ENCODE results near the gene PREB. TPM values are rescaled to one million over a fixed set of nuclear protein-coding genes. Genes with fewer than 3 reads are reported as not detected.

The PREB gene
- total and polyA plus RNA-seq, 2 donors, result 41.3 to 56.9 TPM

- H3K9me3 ChIP-seq (ENCODE audit: control insufficient read depth in 2 of 2, insufficient read depth in 1 of 2, low read length in 1 of 2), result no peaks in the 10 kb centered on the region
- peaks cover 28 to 65% of the 10 kb centered on the region in 2 donors for H3K4me1 ChIP-seq (ENCODE audit: control insufficient read depth in 2 of 2, insufficient read depth in 2 of 2, low read length in 2 of 2)
- DNase-seq (ENCODE audit: low read depth in 6 of 9, low spot score in 9 of 9), result no peak
- no peak overlapping the region for H3K4me3 ChIP-seq (ENCODE audit: low read length in 2 of 2)
- H3K27ac ChIP-seq (ENCODE audit: low read depth in 1 of 2, low read length in 1 of 2), result no peak overlapping the region
- H3K27me3 ChIP-seq (ENCODE audit: control insufficient read depth in 2 of 2, insufficient read depth in 1 of 2, low read length in 1 of 2), result peaks cover 0 to 35% of the 10 kb centered on the region in 2 donors
- 97% methylated on average over 27 of the region's 27 CpGs for WGBS
- H3K36me3 ChIP-seq (ENCODE audit: control insufficient read depth in 2 of 2, insufficient read depth in 2 of 2, low read length in 1 of 2), result no peaks in the 10 kb centered on the region
Observed at GRCh38 chr2:27082773-27083409, 51.5 kb downstream of the PREB start.

- H3K9me3 ChIP-seq (ENCODE audit: control insufficient read depth in 2 of 2, insufficient read depth in 1 of 2, low read length in 1 of 2), result no peaks in the 10 kb centered on the region
- H3K27ac ChIP-seq (ENCODE audit: low read depth in 1 of 2, low read length in 1 of 2), result peak overlapping the region; percentile 89 to 94
- peaks cover 0 to 31% of the 10 kb centered on the region in 2 donors for H3K27me3 ChIP-seq (ENCODE audit: control insufficient read depth in 2 of 2, insufficient read depth in 1 of 2, low read length in 1 of 2)
- 98% methylated on average over 38 of the region's 38 CpGs for WGBS
- peaks cover 25 to 65% of the 10 kb centered on the region in 2 donors for H3K4me1 ChIP-seq (ENCODE audit: control insufficient read depth in 2 of 2, insufficient read depth in 2 of 2, low read length in 2 of 2)
- no peaks in the 10 kb centered on the region for H3K36me3 ChIP-seq (ENCODE audit: control insufficient read depth in 2 of 2, insufficient read depth in 2 of 2, low read length in 1 of 2)
- DNase-seq (ENCODE audit: low read depth in 6 of 9, low spot score in 9 of 9), result no peak
- H3K4me3 ChIP-seq (ENCODE audit: low read length in 2 of 2), result no peak overlapping the region
Observed at GRCh38 chr2:27081984-27082772, 52.3 kb downstream of the PREB start.

Other genes with a start within 250 kb of the PREB start
- gene MAPRE3, start 164.0 kb downstream of the PREB start, total RNA-seq, result 0.99 TPM
- 17.0 TPM for gene MAPRE3, start 164.0 kb downstream of the PREB start, polyA plus RNA-seq
- 8.8 TPM for gene TMEM214, start 101.7 kb downstream of the PREB start, total RNA-seq
- gene TMEM214, start 101.7 kb downstream of the PREB start, polyA plus RNA-seq, result 30.3 TPM
- 18.5 TPM for gene AGBL5, start 83.0 kb downstream of the PREB start, total RNA-seq
- gene AGBL5, start 83.0 kb downstream of the PREB start, polyA plus RNA-seq, result 11.0 TPM
- 388 TPM for gene OST4, start 63.0 kb downstream of the PREB start, total RNA-seq
- gene OST4, start 63.0 kb downstream of the PREB start, polyA plus RNA-seq, result 516 TPM
- 9.2 TPM for gene EMILIN1, start 56.0 kb downstream of the PREB start, total RNA-seq
- gene EMILIN1, start 56.0 kb downstream of the PREB start, polyA plus RNA-seq, result 8.9 TPM
- 1.5 TPM for gene KHK, start 47.9 kb downstream of the PREB start, total RNA-seq
- 2.5 TPM for gene KHK, start 47.9 kb downstream of the PREB start, polyA plus RNA-seq
- gene CGREF1, start 15.5 kb downstream of the PREB start, total RNA-seq, result 0.57 TPM
- 0.43 TPM for gene CGREF1, start 15.5 kb downstream of the PREB start, polyA plus RNA-seq
- 0.09 TPM for gene ABHD1, start 10.8 kb downstream of the PREB start, total RNA-seq
- 0.27 TPM for gene ABHD1, start 10.8 kb downstream of the PREB start, polyA plus RNA-seq
- gene PRR30, start 4.8 kb upstream of the PREB start, total RNA-seq, result not detected
- not detected for gene PRR30, start 4.8 kb upstream of the PREB start, polyA plus RNA-seq
- 0.14 TPM for gene TCF23, start 14.4 kb upstream of the PREB start, total RNA-seq
- 0.05 TPM for gene TCF23, start 14.4 kb upstream of the PREB start, polyA plus RNA-seq
- 109 TPM for gene ATRAID, start 77.4 kb upstream of the PREB start, total RNA-seq
- gene ATRAID, start 77.4 kb upstream of the PREB start, polyA plus RNA-seq, result 125 TPM
- 15.8 TPM for gene SLC5A6, start 77.6 kb upstream of the PREB start, total RNA-seq
- gene SLC5A6, start 77.6 kb upstream of the PREB start, polyA plus RNA-seq, result 24.3 TPM
- 14.8 TPM for gene CAD, start 82.7 kb upstream of the PREB start, total RNA-seq
- gene CAD, start 82.7 kb upstream of the PREB start, polyA plus RNA-seq, result 18.6 TPM
- gene SLC30A3, start 128.4 kb upstream of the PREB start, total RNA-seq, result 0.05 TPM
- 0.18 TPM for gene SLC30A3, start 128.4 kb upstream of the PREB start, polyA plus RNA-seq
- not detected for gene DNAJC5G, start 140.8 kb upstream of the PREB start, total RNA-seq
- gene DNAJC5G, start 140.8 kb upstream of the PREB start, polyA plus RNA-seq, result 0.02 TPM
- 0.14 TPM for gene TRIM54, start 147.8 kb upstream of the PREB start, total RNA-seq
- gene TRIM54, start 147.8 kb upstream of the PREB start, polyA plus RNA-seq, result 0.52 TPM
- 1.0 TPM for gene UCN, start 173.8 kb upstream of the PREB start, total RNA-seq
- 8.1 TPM for gene UCN, start 173.8 kb upstream of the PREB start, polyA plus RNA-seq
- 51.1 TPM for gene MPV17, start 188.5 kb upstream of the PREB start, total RNA-seq
- gene MPV17, start 188.5 kb upstream of the PREB start, polyA plus RNA-seq, result 94.1 TPM
- 31.1 TPM for gene GTF3C2, start 222.1 kb upstream of the PREB start, total RNA-seq
- gene GTF3C2, start 222.1 kb upstream of the PREB start, polyA plus RNA-seq, result 39.9 TPM
- gene EIF2B4, start 235.7 kb upstream of the PREB start, total RNA-seq, result 30.5 TPM
- gene EIF2B4, start 235.7 kb upstream of the PREB start, polyA plus RNA-seq, result 56.0 TPM
- gene SNX17, start 236.0 kb upstream of the PREB start, total RNA-seq, result 83.6 TPM
- gene SNX17, start 236.0 kb upstream of the PREB start, polyA plus RNA-seq, result 77.8 TPM
- gene ZNF513, start 246.1 kb upstream of the PREB start, total RNA-seq, result 9.3 TPM
- 30.7 TPM for gene ZNF513, start 246.1 kb upstream of the PREB start, polyA plus RNA-seq